Fibroblast of lung (primary cell): ENCODE data around the gene RPL6. TPM values are rescaled to one million over a fixed set of nuclear protein-coding genes. Genes with fewer than 3 reads are reported as not detected.

Source experiments
- DNase-seq, 2 donors: peaks; one replicate each; pipeline versions ENCODE4 v3.0.0 to v3.0.0-alpha.2; 2010; ENCODE audit warnings: low read depth in 2 of 2
- H2AFZ ChIP-seq: 2 replicates; pipeline ENCODE4 v1.5.1; 2012; ENCODE audit warnings: low read length, control low read depth, inconsistent platforms
- H3K27ac ChIP-seq: 2 replicates; pipeline ENCODE4 v1.5.1; 2011; ENCODE audit warnings: low read length, control low read depth; ENCODE audit not compliant: insufficient read depth
- H3K27me3 ChIP-seq: 2 replicates; pipeline ENCODE4 v1.5.1; 2011; ENCODE audit warnings: mild to moderate bottlenecking, low read length; ENCODE audit not compliant: control insufficient read depth, insufficient read depth
- H3K36me3 ChIP-seq: 2 replicates; pipeline ENCODE4 v1.5.1; 2011; ENCODE audit warnings: low read length; ENCODE audit not compliant: control insufficient read depth, insufficient read depth
- H3K4me1 ChIP-seq: 2 replicates; pipeline ENCODE4 v1.5.1; 2011; ENCODE audit warnings: low read length; ENCODE audit not compliant: control insufficient read depth, insufficient read depth; ENCODE audit errors: extremely low read depth
- H3K4me2 ChIP-seq: 2 replicates; pipeline ENCODE4 v1.5.1; 2011; ENCODE audit warnings: low read length, control low read depth; ENCODE audit not compliant: insufficient read depth; ENCODE audit errors: extremely low read depth
- H3K4me3 ChIP-seq, 4 experiments: fragments of 200-600 bp in 1 of 4; sonication (generic) in 1 of 4; replicated peaks in 1 of 4; 2 replicates each; pipeline ENCODE4 v1.5.1; 2011 to 2016; ENCODE audit warnings: low read length in 4 of 4, low read depth in 3 of 4, mild to moderate bottlenecking in 3 of 4, control low read depth in 2 of 4, inconsistent platforms in 1 of 4, mixed read lengths in 1 of 4; ENCODE audit not compliant: insufficient read depth in 1 of 4; ENCODE audit errors: control extremely low read depth in 1 of 4
- H3K79me2 ChIP-seq: 2 replicates; pipeline ENCODE4 v1.5.1; 2012; ENCODE audit warnings: mild to moderate bottlenecking, low read length, inconsistent platforms; ENCODE audit not compliant: control insufficient read depth, insufficient read depth
- H3K9ac ChIP-seq: 2 replicates; pipeline ENCODE4 v1.5.1; 2011; ENCODE audit warnings: mild to moderate bottlenecking, low read length, control low read depth; ENCODE audit not compliant: insufficient read depth
- H3K9me3 ChIP-seq: 2 replicates; pipeline ENCODE4 v1.5.1; 2012; ENCODE audit warnings: low read depth, low read length; ENCODE audit not compliant: control insufficient read depth, insufficient read depth
- H4K20me1 ChIP-seq: 2 replicates; pipeline ENCODE4 v1.5.1; 2011; ENCODE audit warnings: low read length; ENCODE audit not compliant: control insufficient read depth, insufficient read depth; ENCODE audit errors: extremely low read depth
- EZH2 ChIP-seq: IDR thresholded peaks from 2 replicates; pipeline ENCODE4 v1.5.1; 2012; ENCODE audit warnings: low read length, control low read depth, mild to moderate bottlenecking; ENCODE audit errors: missing control alignments
- polyA plus RNA-seq, 2 donors: library from polyadenylated mRNA; depleted of rRNA in 1 of 2; stranded (reverse) in 1 of 2; unstranded in 1 of 2; fragments of >200 nt; gene quantifications; 2 replicates each; pipeline ENCODE4 v1.2.1, GENCODE V29; 2011 to 2012; ENCODE audit warnings: missing spikeins in 1 of 2
- total RNA-seq: library from RNA; depleted of rRNA; stranded (reverse); fragments of >200 nt; gene quantifications from 2 replicates; pipeline ENCODE4 v1.2.1, GENCODE V29; 2014
- TF ChIP-seq, protein P1 (sequence below), 2 donors: IDR thresholded peaks in 1 of 2; conservative IDR thresholded peaks in 1 of 2; 1 replicate in 1 of 2; 2 replicates in 1 of 2; pipeline ENCODE4 v1.5.1; 2011 to 2012; ENCODE audit warnings: low read length in 2 of 2, control low read depth in 1 of 2, inconsistent platforms in 1 of 2, low read depth in 1 of 2, mild to moderate bottlenecking in 1 of 2

The RPL6 gene
- total and polyA plus RNA-seq, 2 donors (not counting 1 experiment from before 2014, with no cell fraction given), result 679 to 2,040 TPM

GRCh38 chr12:112406519-112407488, 2.6 kb downstream of the RPL6 start:
- Histone ChIP-seq H3K4me3 (peak overlapping the region; percentile 1 to 97 (median 82)), H3K4me2 (peak overlapping the region; percentile 89), H3K9me3 (no peaks in the 10 kb centered on the region), H3K27me3 (no peaks in the 10 kb centered on the region), H3K79me2 (peaks cover 24% of the 10 kb centered on the region), H3K9ac (peak overlapping the region; percentile 32), H3K36me3 (peaks cover 20% of the 10 kb centered on the region), H2AFZ (no peak overlapping the region), H3K27ac (no peak overlapping the region), H3K4me1 (peaks cover 3% of the 10 kb centered on the region), H4K20me1 (no peaks in the 10 kb centered on the region)
- no peak for DNase-seq
- TF ChIP-seq EZH2, result no peak
- TF ChIP-seq, protein P1, sequence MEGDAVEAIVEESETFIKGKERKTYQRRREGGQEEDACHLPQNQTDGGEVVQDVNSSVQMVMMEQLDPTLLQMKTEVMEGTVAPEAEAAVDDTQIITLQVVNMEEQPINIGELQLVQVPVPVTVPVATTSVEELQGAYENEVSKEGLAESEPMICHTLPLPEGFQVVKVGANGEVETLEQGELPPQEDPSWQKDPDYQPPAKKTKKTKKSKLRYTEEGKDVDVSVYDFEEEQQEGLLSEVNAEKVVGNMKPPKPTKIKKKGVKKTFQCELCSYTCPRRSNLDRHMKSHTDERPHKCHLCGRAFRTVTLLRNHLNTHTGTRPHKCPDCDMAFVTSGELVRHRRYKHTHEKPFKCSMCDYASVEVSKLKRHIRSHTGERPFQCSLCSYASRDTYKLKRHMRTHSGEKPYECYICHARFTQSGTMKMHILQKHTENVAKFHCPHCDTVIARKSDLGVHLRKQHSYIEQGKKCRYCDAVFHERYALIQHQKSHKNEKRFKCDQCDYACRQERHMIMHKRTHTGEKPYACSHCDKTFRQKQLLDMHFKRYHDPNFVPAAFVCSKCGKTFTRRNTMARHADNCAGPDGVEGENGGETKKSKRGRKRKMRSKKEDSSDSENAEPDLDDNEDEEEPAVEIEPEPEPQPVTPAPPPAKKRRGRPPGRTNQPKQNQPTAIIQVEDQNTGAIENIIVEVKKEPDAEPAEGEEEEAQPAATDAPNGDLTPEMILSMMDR (conservative IDR thresholded peaks at IDR 0.05 in 1 of 2, IDR thresholded peaks at IDR 0.05 in 1 of 2; ENCODE audit: low read depth in 1 of 2, low read length in 2 of 2), result no peak

DNA sequence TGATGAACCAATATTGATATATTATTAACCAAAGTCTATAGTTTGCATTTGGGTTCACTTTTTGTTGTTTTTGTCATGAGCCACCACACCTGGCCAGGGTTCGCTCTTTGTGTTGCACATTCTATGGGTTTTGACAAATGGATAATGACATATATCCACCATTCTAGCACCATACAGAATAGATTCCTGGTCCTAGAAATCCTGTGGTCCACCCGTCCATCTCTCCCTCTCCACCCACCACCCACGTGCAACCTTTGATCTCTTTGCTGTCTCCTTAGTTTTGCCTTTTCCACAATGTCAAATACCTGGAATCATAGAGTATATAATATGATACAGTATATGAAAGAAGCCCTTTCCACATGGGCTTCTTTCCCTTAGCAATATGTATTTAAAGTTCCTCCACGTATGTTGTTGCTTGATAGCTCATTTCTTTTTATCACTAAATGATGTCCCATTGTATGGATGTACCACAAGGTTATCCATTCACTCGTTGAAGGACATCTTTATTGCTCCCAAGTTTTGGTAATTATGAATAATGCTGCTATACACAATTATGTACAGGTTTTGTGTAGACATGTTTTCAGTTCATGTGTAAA, 7.4 kb downstream of the RPL6 start:
- Histone ChIP-seq H3K4me1 (no peaks in the 10 kb centered on the region), H3K4me3 (no peak overlapping the region), H3K9me3 (no peaks in the 10 kb centered on the region), H3K9ac (no peak overlapping the region), H4K20me1 (no peaks in the 10 kb centered on the region), H3K79me2 (peaks cover 2% of the 10 kb centered on the region), H3K27me3 (no peaks in the 10 kb centered on the region), H3K36me3 (peaks cover 12% of the 10 kb centered on the region), H2AFZ (no peak overlapping the region), H3K27ac (no peak overlapping the region), H3K4me2 (no peak overlapping the region)
- TF ChIP-seq, protein P1 (conservative IDR thresholded peaks at IDR 0.05 in 1 of 2, IDR thresholded peaks at IDR 0.05 in 1 of 2; ENCODE audit: low read depth in 1 of 2, low read length in 2 of 2), result no peak
- no peak for TF ChIP-seq EZH2
- no peak for DNase-seq

DNA sequence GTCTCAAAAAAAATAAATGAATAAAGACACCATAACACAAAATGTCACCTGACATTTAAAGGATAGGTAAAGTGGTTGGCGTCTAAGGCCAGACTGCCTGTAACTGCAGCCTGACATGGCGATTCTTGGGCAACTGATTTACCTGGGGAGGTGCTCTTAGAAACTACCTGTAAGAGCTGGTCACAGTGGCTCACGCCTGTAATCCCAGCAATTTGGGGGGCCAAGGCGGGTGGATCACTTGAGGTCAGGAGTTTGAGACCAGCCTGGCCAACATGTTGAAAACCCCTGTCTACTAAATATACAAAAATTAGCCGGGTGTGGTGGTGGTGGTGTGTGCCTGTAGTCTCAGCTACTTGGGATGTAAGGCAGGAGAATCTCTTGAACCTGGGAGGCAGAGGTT, 8.4 kb downstream of the RPL6 start:
- no peaks in the 10 kb centered on the region for H3K79me2 ChIP-seq
- H3K27ac ChIP-seq, result no peak overlapping the region
- no peak for TF ChIP-seq EZH2
- TF ChIP-seq, protein P1 (conservative IDR thresholded peaks at IDR 0.05 in 1 of 2, IDR thresholded peaks at IDR 0.05 in 1 of 2; ENCODE audit: low read depth in 1 of 2, low read length in 2 of 2), result no peak
- H4K20me1 ChIP-seq, result no peaks in the 10 kb centered on the region
- H3K9me3 ChIP-seq, result no peaks in the 10 kb centered on the region
- no peak overlapping the region for H3K4me2 ChIP-seq
- H3K27me3 ChIP-seq, result no peaks in the 10 kb centered on the region
- no peak overlapping the region for H3K4me3 ChIP-seq
- no peak overlapping the region for H3K9ac ChIP-seq
- peaks cover 10% of the 10 kb centered on the region for H3K36me3 ChIP-seq
- no peak for DNase-seq
- no peak overlapping the region for H2AFZ ChIP-seq
- H3K4me1 ChIP-seq, result no peaks in the 10 kb centered on the region
